K562 treated with DMSO at 1 percent for 12 hours (cell line): ENCODE measurements around the gene ECI2. TPM values are rescaled to one million over a fixed set of nuclear protein-coding genes. Genes with fewer than 3 reads are reported as not detected.

ENCODE experiments used
- total RNA-seq: library from RNA; unstranded; fragments of 300-600 nt; gene quantifications from 2 replicates; pipeline ENCODE4 v1.2.3, GENCODE V29; 2022; ENCODE audit not compliant: insufficient read depth

The ECI2 gene, protein sequence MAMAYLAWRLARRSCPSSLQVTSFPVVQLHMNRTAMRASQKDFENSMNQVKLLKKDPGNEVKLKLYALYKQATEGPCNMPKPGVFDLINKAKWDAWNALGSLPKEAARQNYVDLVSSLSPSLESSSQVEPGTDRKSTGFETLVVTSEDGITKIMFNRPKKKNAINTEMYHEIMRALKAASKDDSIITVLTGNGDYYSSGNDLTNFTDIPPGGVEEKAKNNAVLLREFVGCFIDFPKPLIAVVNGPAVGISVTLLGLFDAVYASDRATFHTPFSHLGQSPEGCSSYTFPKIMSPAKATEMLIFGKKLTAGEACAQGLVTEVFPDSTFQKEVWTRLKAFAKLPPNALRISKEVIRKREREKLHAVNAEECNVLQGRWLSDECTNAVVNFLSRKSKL
- total RNA-seq, result 59.5 and 71.3 TPM in 2 replicates

GRCh38 chr6:4134841-4135664, at the start of gene ECI2:
Gene ECI2, minus strand, starts transcription at chr6:4135575. Its CDS starts 15 bp downstream, at chr6:4135560.

DNA sequence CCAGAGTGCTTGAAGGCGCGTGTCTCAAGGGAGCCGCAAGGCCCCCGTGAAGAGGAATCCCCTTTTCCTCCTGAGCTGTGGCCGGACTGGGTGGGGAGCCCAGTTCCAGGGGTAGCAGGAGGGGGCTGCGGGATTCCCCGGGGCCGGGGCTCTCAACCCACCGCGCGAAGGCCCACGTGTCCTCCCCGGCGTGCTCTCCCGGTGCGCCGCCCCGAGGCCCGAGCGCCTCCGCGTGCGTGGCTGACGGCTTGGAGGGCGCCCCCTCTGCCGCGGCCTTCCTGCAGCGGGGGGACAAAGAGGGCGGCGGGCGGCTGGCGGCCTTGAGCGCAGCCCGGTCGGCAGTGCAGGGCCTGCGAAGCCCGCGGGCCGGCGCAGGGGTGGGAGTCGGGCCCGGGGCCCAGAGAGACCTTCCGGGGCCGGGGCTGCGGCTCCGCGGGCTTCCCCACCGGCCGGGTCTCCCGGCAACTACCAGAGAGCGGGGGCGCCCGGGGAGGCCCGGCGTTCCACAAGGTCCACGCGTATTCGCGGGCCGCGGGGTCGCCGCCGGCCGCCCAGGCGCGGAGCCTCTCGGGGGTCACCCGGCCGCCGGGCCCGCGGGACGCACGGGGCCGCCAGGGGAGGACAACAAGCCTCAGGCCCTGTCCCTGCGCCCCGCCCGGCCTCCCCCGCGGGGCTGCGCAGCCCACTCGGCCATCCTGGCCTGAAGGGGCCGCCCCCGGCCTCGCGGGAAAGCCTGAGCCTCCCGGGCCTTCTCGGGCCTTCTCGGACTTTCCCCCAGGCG, 56.5 kb downstream of the ECI2 start, which contains the start of gene FAM217A:
Gene FAM217A, minus strand, starts transcription at position 447 of the 781 bp plus-strand sequence. CDS start 1,723 bp downstream, outside the sequence.

Other genes with a start within 250 kb of the ECI2 start
- not detected in 2 replicates for gene FAM217A, start 56.4 kb downstream of the ECI2 start, total RNA-seq